GM23338 (cell line): Measurements from ENCODE around the gene FAM53A. TPM values are rescaled to one million over a fixed set of nuclear protein-coding genes. Genes with fewer than 3 reads are reported as not detected.

Experiments used
- ATAC-seq: fragments of 200-7000 bp; cut with Tn5 transposase; 3 replicates; pipeline ENCODE4 v1.9.1; 2020
- DNase-seq: peaks from one replicate; pipeline ENCODE4 v3.0.0-alpha.2; 2015; ENCODE audit warnings: low spot score
- H2AFZ ChIP-seq: fragments of 200-600 bp; sonication (generic); 2 replicates; pipeline ENCODE4 v1.8.0; 2016; ENCODE audit warnings: antibody characterized with exemption, mild to moderate bottlenecking, moderate library complexity
- H3F3A ChIP-seq: fragments of 200-600 bp; sonication (generic); replicated peaks from 2 replicates; pipeline ENCODE4 v1.8.0; 2017; ENCODE audit warnings: antibody characterized with exemption, mixed run types, low read depth
- H3K27ac ChIP-seq: fragments of 200-600 bp; sonication (generic); 2 replicates; pipeline ENCODE4 v1.6.1; 2016; ENCODE audit warnings: low read depth
- H3K27me3 ChIP-seq: fragments of 200-600 bp; sonication (generic); 2 replicates; pipeline ENCODE4 v1.8.0; 2016; ENCODE audit warnings: mild to moderate bottlenecking, mixed run types, moderate library complexity; ENCODE audit not compliant: insufficient read depth
- H3K36me3 ChIP-seq: fragments of 200-600 bp; sonication (generic); 2 replicates; pipeline ENCODE4 v1.8.0; 2016; ENCODE audit warnings: mild to moderate bottlenecking; ENCODE audit not compliant: insufficient read depth
- H3K4me1 ChIP-seq: fragments of 200-600 bp; sonication (generic); 2 replicates; pipeline ENCODE4 v1.8.0; 2016; ENCODE audit warnings: mild to moderate bottlenecking, moderate library complexity; ENCODE audit not compliant: insufficient read depth
- H3K4me2 ChIP-seq: fragments of 200-600 bp; sonication (generic); 2 replicates; pipeline ENCODE4 v1.7.1; 2017; ENCODE audit warnings: mixed run types
- H3K4me3 ChIP-seq: fragments of 200-600 bp; sonication (generic); 2 replicates; pipeline ENCODE4 v1.6.1; 2016; ENCODE audit warnings: mixed run types
- H3K79me2 ChIP-seq: fragments of 200-600 bp; sonication (generic); replicated peaks from 2 replicates; pipeline ENCODE4 v1.8.0; 2017; ENCODE audit warnings: mild to moderate bottlenecking; ENCODE audit not compliant: insufficient read depth
- H3K9me2 ChIP-seq: fragments of 200-600 bp; sonication (generic); 2 replicates; pipeline ENCODE4 v1.8.0; 2017; ENCODE audit not compliant: insufficient read depth
- H4K20me1 ChIP-seq: fragments of 200-600 bp; sonication (generic); replicated peaks from 2 replicates; pipeline ENCODE4 v1.8.0; 2017; ENCODE audit warnings: mild to moderate bottlenecking; ENCODE audit not compliant: insufficient read depth
- H3K27ac Mint-ChIP-seq: 2 replicates; pipeline ENCODE4 v1.8.0; 2020; ENCODE audit warnings: inconsistent platforms, mild to moderate bottlenecking, moderate library complexity, mixed read lengths
- H3K27me3 Mint-ChIP-seq: 3 replicates; pipeline ENCODE4 v1.8.0; 2022; ENCODE audit warnings: low read depth, mild to moderate bottlenecking, moderate library complexity, mixed read lengths, inconsistent platforms; ENCODE audit not compliant: insufficient read depth, poor library complexity
- H3K36me3 Mint-ChIP-seq: 3 replicates; pipeline ENCODE4 v1.8.0; 2021; ENCODE audit warnings: low read depth, mild to moderate bottlenecking, inconsistent platforms, moderate library complexity, mixed read lengths
- H3K4me1 Mint-ChIP-seq: 3 replicates; pipeline ENCODE4 v1.8.0; 2020; ENCODE audit warnings: mild to moderate bottlenecking, inconsistent platforms, mixed read lengths
- H3K4me3 Mint-ChIP-seq: 3 replicates; pipeline ENCODE4 v1.8.0; 2021; ENCODE audit warnings: moderate library complexity, mild to moderate bottlenecking, inconsistent platforms, mixed read lengths
- H3K9me3 Mint-ChIP-seq: 3 replicates; pipeline ENCODE4 v1.8.0; 2020; ENCODE audit warnings: moderate library complexity, mild to moderate bottlenecking, inconsistent platforms, mixed read lengths
- CREB1 ChIP-seq: fragments of 250-450 bp; sonication (Bioruptor Pico); IDR thresholded peaks from 2 replicates; pipeline ENCODE4 v1.5.0; 2020; ENCODE audit warnings: low read depth, mild to moderate bottlenecking, moderate library complexity
- ETS1 ChIP-seq: IDR thresholded peaks from 2 replicates; pipeline ENCODE4 v1.6.1; 2016; ENCODE audit warnings: antibody characterized with exemption
- EZH2 ChIP-seq: fragments of 200-600 bp; sonication (generic); IDR thresholded peaks from one replicate; pipeline ENCODE4 v1.8.0; 2017; ENCODE audit warnings: antibody characterized with exemption, mild to moderate bottlenecking, low read depth; ENCODE audit not compliant: unreplicated experiment
- POLR2AphosphoS5 ChIP-seq: IDR thresholded peaks from 2 replicates; pipeline ENCODE4 v1.6.1; 2016; ENCODE audit warnings: antibody characterized with exemption, low read depth
- REST ChIP-seq: IDR thresholded peaks from one replicate; pipeline ENCODE4 v1.6.1; 2018; ENCODE audit warnings: antibody characterized with exemption; ENCODE audit not compliant: unreplicated experiment
- ZNF114 ChIP-seq: fragments of 250-450 bp; sonication (Bioruptor Pico); IDR thresholded peaks from 2 replicates; pipeline ENCODE4 v1.5.0; 2020; ENCODE audit warnings: mild to moderate bottlenecking, moderate library complexity
- ZNF462 ChIP-seq: fragments of 250-450 bp; sonication (Bioruptor Pico); IDR thresholded peaks from 2 replicates; pipeline ENCODE4 v1.5.0; 2020; ENCODE audit warnings: mild to moderate bottlenecking, moderate library complexity
- polyA plus RNA-seq: library from polyadenylated mRNA; unstranded; fragments of >200 nt; fragmentation: Nextera tagmentation; extraction: Ambion mirVana; gene quantifications from 2 replicates; pipeline ENCODE4 v1.2.1, GENCODE V29; 2016
- total RNA-seq: library from RNA; depleted of rRNA; stranded (reverse); fragments of >200 nt; shearing (Covaris generic); gene quantifications from 2 replicates; pipeline ENCODE4 v1.2.3, GENCODE V29; 2014

FAM53A gene
- total and polyA plus RNA-seq, 2 experiments from 2014 or later = 1.1 to 3.1 TPM

GRCh38 chr4:1609901-1610790, 74.0 kb downstream of the FAM53A start (continued):
- no peak for TF ChIP-seq ETS1

GRCh38 chr4:1608821-1609500, 75.2 kb downstream of the FAM53A start:
- Histone ChIP-seq H3F3A (no peaks in the 10 kb centered on the region), H3K27me3 (no peaks in the 10 kb centered on the region), H3K36me3 (no peaks in the 10 kb centered on the region), H3K79me2 (no peaks in the 10 kb centered on the region), H2AFZ (no peak overlapping the region), H3K4me2 (no peak overlapping the region), H3K4me3 (no peak overlapping the region), H4K20me1 (no peaks in the 10 kb centered on the region), H3K27ac (no peak overlapping the region), H3K9me2 (no peaks in the 10 kb centered on the region), H3K4me1 (no peaks in the 10 kb centered on the region)
- ATAC-seq = peak; percentile 27
- Mint-ChIP-seq H3K27me3 (peaks cover 6% of the 10 kb centered on the region), H3K4me3 (no peak overlapping the region), H3K27ac (no peak overlapping the region), H3K4me1 (peaks cover 2% of the 10 kb centered on the region; the same call in 2 of the 3 replicates), H3K9me3 (no peaks in the 10 kb centered on the region), H3K36me3 (no peaks in the 10 kb centered on the region; the same call in 2 of the 3 replicates)
- no peak for TF ChIP-seq REST
- TF ChIP-seq CREB1 (CRISPR knock-in tag) = no peak
- TF ChIP-seq EZH2 = no peak
- no peak for TF ChIP-seq ZNF114 (CRISPR knock-in tag)
- TF ChIP-seq ZNF462 (CRISPR knock-in tag) = no peak
- no peak for TF ChIP-seq POLR2AphosphoS5
- DNase-seq = no peak
